Measurements from ENCODE around the gene BPIFA3.

BPIFA3 gene

DNA sequence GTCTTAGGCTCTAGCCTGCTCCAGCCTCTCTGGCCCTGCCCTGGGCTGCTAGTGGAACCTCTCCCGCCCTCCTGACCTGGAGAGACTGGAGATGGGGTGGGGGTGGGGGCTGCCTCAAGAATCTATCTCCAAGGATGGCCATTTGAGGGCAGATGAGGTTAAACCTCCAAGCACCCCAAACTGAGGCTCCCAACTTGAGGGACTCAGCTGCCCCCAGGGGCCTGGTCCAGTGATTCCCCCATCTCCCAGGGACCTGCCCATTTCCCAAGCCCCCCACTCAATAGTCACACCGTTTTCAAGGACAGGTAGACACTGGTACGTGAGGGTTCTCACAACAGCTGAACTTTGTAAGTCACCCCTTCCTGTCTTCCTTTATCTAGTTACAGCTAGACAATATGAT is 58.7 kb downstream of the BPIFA3 start:
- H3K4me3 ChIP-seq (ENCODE audit: control insufficient read depth, low read depth, low read length): no peak overlapping the region
- TF ChIP-seq, protein P1, sequence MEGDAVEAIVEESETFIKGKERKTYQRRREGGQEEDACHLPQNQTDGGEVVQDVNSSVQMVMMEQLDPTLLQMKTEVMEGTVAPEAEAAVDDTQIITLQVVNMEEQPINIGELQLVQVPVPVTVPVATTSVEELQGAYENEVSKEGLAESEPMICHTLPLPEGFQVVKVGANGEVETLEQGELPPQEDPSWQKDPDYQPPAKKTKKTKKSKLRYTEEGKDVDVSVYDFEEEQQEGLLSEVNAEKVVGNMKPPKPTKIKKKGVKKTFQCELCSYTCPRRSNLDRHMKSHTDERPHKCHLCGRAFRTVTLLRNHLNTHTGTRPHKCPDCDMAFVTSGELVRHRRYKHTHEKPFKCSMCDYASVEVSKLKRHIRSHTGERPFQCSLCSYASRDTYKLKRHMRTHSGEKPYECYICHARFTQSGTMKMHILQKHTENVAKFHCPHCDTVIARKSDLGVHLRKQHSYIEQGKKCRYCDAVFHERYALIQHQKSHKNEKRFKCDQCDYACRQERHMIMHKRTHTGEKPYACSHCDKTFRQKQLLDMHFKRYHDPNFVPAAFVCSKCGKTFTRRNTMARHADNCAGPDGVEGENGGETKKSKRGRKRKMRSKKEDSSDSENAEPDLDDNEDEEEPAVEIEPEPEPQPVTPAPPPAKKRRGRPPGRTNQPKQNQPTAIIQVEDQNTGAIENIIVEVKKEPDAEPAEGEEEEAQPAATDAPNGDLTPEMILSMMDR (conservative IDR thresholded peaks at IDR 0.05; ENCODE audit: control insufficient read depth, insufficient read depth, low read depth, low read length): no peak
- DNase-seq (ENCODE audit: low read depth): no peak

DNA sequence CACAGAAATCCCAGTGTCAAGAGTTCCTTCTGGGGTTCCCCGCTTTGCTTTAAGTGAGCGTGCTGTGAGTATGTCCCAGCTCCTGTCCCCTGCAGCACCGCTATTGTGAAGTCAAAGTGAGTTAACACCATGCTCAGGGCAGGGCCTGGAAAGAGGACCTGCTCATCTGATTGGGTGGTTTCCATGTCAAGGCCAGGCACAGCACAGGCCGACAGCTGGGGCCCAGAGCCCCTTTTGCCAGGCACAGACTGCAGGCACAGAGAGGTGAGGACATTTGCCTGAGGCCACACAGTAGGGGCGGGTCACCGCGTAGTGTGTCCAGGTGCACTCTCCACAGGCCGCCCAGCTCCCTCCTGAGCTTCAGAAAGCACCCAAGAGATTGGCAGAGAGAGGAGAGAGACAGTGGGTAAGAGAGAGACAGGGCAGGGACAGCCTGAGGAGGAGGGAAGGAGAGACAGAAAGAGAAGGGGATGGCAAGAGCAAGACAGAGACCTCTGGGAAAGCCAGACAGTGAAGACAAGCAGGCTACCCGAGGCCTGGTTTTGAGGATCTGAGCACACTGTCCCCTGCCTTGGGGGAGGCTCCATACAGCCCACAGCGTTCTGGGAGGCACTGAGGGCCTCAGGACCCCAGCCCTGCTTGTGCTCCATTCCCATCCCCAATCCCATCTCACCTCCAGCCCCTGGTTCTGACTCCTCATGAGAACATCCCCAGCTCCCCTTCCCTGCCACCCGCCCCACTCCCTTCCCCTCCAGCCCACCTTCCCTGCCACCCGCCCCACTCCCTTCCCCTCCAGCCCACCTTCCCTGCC is 59.4 kb downstream of the BPIFA3 start:
- no peak overlapping the region for H3K4me3 ChIP-seq (ENCODE audit: control insufficient read depth, low read depth, low read length)
- DNase-seq (ENCODE audit: low read depth): no peak
- TF ChIP-seq, protein P1 (conservative IDR thresholded peaks at IDR 0.05; ENCODE audit: control insufficient read depth, insufficient read depth, low read depth, low read length): no peak
